Lower leg skin (tissue), 3 donors: ENCODE results near the gene TRAF7.

ENCODE experiments used
- CTCF ChIP-seq, 3 donors: fragments of 450-650 bp; IDR thresholded peaks; one replicate each; pipeline ENCODE4 v1.5.1; 2016; ENCODE audit warnings: antibody characterized with exemption in 3 of 3, mild to moderate bottlenecking in 3 of 3, moderate library complexity in 2 of 3
- POLR2A ChIP-seq, 2 donors: fragments of 450-650 bp; IDR thresholded peaks; one replicate each; pipeline ENCODE4 v1.6.1; 2016 to 2017; ENCODE audit warnings: antibody characterized with exemption in 2 of 2, mild to moderate bottlenecking in 1 of 2, moderate library complexity in 1 of 2

- no peak for TF ChIP-seq CTCF (IDR thresholded peaks at IDR 0.05)
- TF ChIP-seq POLR2A (IDR thresholded peaks at IDR 0.05) = no peak
Observed at GRCh38 chr16:2177561-2177960, 22.0 kb downstream of the TRAF7 start.
